Gastrocnemius medialis (tissue), 4 donors: ENCODE data around the gene DUT.

Source experiments
- CTCF ChIP-seq, 5 experiments: fragments of 450-650 bp in 3 of 5; fragments of 200-600 bp in 2 of 5; sonication (generic) in 2 of 5; IDR thresholded peaks in 4 of 5; conservative IDR thresholded peaks in 1 of 5; 1 replicate in 4 of 5; 2 replicates in 1 of 5; pipeline ENCODE4 v1.5.1; 2016 to 2019; ENCODE audit warnings: antibody characterized with exemption in 5 of 5, mild to moderate bottlenecking in 3 of 5, moderate library complexity in 3 of 5
- POLR2A ChIP-seq, 2 donors: fragments of 450-650 bp; IDR thresholded peaks; one replicate each; pipeline ENCODE4 v1.6.1; 2017; ENCODE audit warnings: antibody characterized with exemption in 2 of 2, mild to moderate bottlenecking in 2 of 2, moderate library complexity in 2 of 2

- TF ChIP-seq CTCF (IDR thresholded peaks at IDR 0.05 in 4 of 5, conservative IDR thresholded peaks at IDR 0.05 in 1 of 5) (no peak), POLR2A (IDR thresholded peaks at IDR 0.05) (no peak)
These were observed 12.6 kb downstream of the DUT start for GRCh38 chr15:48343865-48344264.
